HG03469 (cell line): ENCODE results near the gene CERS3.
A peak's percentile ranks its signal among the peaks of the same experiment; 100 is the strongest.
"Not testable (repeated sequence)": the region's sequence is repeated elsewhere in the genome, so short reads cannot be mapped to it uniquely, and the experiment has no call there.

Source experiments
- ATAC-seq: cut with Tn5 transposase; IDR thresholded peaks from one replicate; pipeline ENCODE4 v1.9.1; 2021; ENCODE audit warnings: mild to moderate bottlenecking, moderate library complexity, moderate number of reproducible peaks; ENCODE audit not compliant: unreplicated experiment

The CERS3 gene

DNA sequence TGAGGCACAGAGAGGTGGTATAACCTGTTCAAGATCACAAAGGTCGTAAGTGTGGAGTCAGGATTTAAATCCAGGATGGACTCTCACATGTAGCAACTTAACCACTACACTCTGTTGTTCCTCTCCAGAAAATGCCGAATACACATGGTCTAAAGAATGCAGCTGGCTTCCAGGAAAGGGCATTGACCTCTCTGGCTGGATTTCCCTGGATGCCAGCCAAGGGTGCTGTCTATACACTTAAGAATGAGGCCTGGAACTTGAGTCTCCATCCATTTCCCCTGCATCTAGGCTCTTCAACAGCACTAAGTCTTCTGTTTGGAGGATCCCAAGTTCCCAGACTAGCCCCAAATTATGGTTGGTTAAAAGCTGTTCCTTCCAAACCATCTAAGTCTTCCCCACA lies 60.5 kb downstream of the CERS3 start:
- ATAC-seq = no peak

DNA sequence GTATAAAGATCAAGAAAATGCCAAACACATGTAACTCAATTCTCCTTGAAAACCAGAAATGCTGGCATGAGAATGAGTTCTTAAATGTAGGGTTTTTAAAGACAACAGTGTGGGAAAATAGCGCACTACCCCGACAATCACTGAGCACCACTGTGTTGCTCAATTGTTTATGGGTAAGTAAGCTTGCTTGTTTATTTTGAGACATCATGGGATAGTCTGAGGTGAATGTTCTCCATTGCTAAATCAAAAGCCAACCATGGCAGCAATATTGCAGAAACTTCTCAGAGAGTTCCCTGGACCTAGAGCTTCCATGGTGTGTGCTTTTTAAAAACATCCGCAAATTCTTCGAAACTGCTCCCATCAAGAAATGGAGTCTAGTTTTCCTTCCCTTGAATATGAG lies 62.7 kb downstream of the CERS3 start:
- ATAC-seq = no peak

- no peak for ATAC-seq
These were observed 63.9 kb downstream of the CERS3 start for GRCh38 chr15:100464888-100465287.

DNA sequence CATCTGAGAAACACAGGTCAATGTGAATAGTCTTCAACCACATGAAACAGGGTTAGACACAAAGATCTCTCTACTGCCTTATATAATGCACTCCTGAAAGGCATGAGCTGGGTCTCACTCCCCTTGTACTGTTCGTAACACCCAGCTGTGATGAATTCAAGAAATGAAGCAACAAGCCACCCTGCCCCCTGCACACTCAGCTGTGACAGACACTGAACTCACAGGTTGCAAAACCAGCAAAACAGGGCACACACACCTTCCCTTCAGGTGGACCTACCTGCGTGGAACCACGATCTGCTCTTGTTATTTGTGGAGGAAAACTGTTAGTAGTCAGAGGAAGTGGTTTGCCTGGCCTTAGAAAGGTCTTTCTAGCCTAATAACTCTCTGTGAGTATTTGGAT lies 64.5 kb downstream of the CERS3 start:
- ATAC-seq = no peak

- ATAC-seq = no peak
These were observed 65.2 kb downstream of the CERS3 start for GRCh38 chr15:100463515-100463914.

GRCh38 chr15:100461049-100461448 lies 67.7 kb downstream of the CERS3 start:
- peak; percentile 44 for ATAC-seq

GRCh38 chr15:100457201-100457600 lies 71.5 kb downstream of the CERS3 start:
- ATAC-seq = no peak

- no peak for ATAC-seq
These were observed 74.6 kb downstream of the CERS3 start for GRCh38 chr15:100454148-100454547.

GRCh38 chr15:100448481-100448880 lies 80.3 kb downstream of the CERS3 start:
- ATAC-seq = no peak

DNA sequence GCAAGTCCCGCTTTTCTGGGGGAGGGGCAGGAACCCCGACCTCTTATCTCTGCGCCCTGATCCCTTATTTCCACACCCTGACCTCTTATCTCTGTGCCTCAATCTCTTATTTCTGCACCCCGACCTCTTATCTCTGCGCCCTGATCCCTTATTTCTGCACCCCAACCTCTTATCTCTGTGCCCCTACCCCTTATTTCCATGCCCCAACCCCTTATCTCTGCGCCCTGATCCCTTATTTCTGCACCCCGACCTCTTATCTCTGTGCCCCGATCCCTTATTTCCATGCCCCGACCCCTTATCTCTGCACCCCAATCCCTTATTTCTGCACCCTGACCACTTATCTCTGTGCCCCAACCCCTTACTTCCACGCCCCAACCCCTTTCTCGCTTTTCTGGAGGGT lies 87.7 kb downstream of the CERS3 start:
- ATAC-seq = not testable (repeated sequence)

DNA sequence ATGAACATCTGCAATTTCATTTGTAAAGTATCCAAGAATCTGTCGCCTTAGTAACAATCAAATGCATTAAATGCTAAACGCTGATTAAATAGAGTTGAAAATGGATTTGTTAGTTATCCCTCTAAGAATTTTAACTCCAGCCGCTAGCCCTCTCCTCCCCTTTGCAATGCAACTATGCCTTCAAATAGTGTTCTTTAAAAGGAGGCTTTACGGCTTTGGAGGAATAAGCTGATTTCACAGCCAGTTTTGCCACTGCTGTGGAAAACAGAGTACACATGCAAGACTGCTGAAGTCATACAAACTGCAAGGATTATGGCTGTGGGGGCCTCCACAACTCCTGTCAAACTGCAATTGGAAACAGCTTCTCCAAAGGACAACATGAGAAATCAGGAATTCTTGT lies 89.2 kb downstream of the CERS3 start:
- ATAC-seq = no peak

DNA sequence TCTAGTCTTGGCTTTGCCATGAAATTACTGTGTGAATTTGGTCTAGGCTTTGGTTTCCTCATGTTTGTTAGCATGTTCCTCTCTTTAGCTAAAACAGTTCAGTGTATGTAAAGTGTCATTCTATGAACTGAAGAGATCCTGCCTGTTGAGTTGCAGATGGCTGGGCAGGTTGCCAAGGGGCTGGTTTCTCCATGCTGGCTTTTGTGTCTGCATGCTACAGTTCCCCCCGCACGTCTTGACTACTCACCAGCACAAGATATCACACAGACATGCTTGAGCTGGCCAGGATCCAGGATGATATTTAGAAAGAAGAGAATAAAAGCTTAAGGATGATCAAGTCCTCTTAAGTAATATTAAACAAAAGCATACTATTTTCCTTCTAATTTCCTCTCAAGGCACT lies 90.2 kb downstream of the CERS3 start:
- peak; percentile 67 for ATAC-seq

- ATAC-seq = no peak
These were observed 91.5 kb downstream of the CERS3 start for GRCh38 chr15:100437261-100437660.

- ATAC-seq = no peak
These were observed 94.2 kb downstream of the CERS3 start for GRCh38 chr15:100434561-100434960.

GRCh38 chr15:100434038-100434437 lies 94.7 kb downstream of the CERS3 start:
- no peak for ATAC-seq

- ATAC-seq = no peak
These were observed 95.4 kb downstream of the CERS3 start for GRCh38 chr15:100433304-100433703.

- no peak for ATAC-seq
These were observed 98.3 kb downstream of the CERS3 start for GRCh38 chr15:100430411-100430810.

- no peak for ATAC-seq
These were observed 99.5 kb downstream of the CERS3 start for GRCh38 chr15:100429116-100429728.

GRCh38 chr15:100426937-100427336 lies 101.8 kb downstream of the CERS3 start:
- ATAC-seq = no peak

- no peak for ATAC-seq
These were observed 123.6 kb downstream of the CERS3 start for GRCh38 chr15:100405179-100405578.

GRCh38 chr15:100400996-100401395 lies 127.8 kb downstream of the CERS3 start:
- ATAC-seq = no peak

DNA sequence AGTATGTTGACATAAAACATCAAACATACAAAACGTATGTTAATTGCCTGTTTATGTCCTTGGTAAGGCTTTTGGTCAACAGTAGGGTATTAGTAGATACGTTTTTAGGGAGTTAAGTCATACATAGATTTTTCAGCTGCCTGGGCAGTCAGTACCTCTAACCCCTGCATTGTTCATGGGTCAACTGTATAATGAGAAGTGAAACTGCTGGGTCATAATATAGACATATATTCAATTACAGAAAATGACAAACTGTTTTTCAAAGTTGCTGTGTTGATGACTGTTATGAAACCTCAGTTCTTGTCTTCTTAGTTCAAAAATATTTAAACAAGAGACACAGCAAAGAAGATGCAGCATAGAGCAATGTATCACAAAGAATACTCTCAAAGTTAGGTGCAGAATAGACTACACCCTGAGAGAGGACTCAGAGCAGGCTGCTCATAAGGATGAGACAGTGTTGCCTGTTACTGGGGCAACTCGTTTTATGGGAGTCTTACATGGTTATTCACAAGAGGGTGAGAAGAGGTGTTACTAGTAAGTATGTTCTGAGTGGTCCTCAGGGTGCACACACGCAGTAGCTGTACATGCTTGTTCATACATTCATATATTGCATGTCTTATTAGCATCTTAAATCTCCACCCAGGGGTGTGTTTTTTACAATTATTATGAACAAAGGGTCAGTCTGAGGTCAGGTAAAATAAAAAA lies 133.9 kb downstream of the CERS3 start:
- no peak for ATAC-seq

- ATAC-seq = no peak
These were observed 135.7 kb downstream of the CERS3 start for GRCh38 chr15:100393008-100393407.
